ENCODE measurements around the gene IZUMO1.
"Not testable (repeated sequence)": the region's sequence is repeated elsewhere in the genome, so short reads cannot be mapped to it uniquely, and the experiment has no call there.

Gene IZUMO1

GRCh38 chr19:48746738-48747575 lies at the start of gene IZUMO1:
Gene IZUMO1, minus strand, starts transcription at chr19:48746909. Its CDS starts 1,050 bp downstream, at chr19:48745859.
- peak; percentile 67 to 68 for DNase-seq

DNA sequence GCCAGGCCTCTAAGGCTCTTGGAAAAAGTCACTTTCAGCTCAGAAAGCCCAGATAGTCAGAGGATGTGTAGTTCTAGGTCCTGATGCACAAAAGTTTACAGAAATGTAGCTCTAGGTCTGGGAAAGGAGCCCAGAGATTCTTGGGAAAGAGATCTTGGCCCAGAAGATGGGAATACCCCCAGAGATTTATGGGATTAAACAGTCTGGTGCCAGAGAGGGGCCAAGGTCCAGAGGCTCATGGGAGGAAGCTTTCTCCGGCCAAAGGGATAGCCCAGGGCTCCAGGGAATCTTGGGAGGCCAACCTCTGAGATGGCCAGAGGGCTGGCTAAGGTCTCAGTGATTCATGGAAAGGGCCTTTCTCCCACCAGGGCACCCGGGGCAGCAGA lies 49.0 kb upstream of the IZUMO1 start:
- DNase-seq, result no peak

DNA sequence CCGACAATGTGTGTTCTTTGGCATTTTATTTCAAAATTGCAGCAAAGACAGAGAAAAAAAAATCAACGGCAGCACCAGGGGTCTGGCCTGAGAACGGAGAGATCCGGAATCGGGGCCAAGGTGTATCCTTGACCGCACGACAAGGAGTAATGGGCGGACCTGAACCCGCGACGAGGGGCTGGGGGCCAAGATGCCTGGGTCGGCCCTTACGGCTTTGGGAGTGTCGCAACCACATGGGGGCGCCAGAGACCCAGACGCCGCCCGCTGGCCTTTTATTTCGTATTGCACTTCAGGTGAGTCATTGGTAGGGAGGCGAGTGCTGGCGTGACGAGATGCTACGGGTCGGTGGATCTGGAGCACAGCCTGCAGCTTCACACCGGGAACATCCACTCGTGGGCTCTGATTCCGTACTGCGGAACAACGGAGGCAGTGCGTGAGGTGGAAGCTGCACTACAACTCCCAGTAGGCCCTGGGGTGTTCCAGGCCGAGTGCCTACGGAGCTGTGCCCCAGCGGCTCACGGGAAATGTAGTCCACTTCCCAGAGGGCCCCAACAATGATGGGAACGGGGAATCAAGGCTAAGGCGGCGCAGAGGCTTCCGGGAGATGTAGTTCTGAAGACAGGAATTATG lies 48.5 kb upstream of the IZUMO1 start:
- peak; percentile 90 to 92 for DNase-seq

DNA sequence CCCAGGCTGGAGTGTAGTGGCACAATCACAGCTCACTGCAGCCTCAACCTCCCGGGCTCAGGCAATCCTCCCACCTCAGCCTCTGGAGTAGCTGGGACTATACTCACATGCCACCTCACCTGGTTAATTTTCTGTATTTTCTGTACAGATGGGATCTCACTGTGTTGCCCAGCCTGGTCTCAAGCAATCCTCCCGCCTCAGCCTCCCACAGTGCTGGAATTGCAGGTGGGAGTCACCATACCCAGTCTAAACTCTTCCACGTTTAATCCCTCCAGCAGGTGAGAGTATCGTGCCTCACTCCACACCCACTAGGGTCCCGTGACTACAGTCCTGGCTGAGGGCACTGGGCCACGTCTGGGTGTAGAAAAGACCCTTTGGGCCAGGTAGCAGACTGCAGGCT lies 47.6 kb upstream of the IZUMO1 start:
- no peak for DNase-seq

- no peak for DNase-seq
These were observed 46.6 kb upstream of the IZUMO1 start for GRCh38 chr19:48793271-48793670.

- not testable (repeated sequence) for DNase-seq
These were observed 40.6 kb upstream of the IZUMO1 start for GRCh38 chr19:48787331-48787730.

DNA sequence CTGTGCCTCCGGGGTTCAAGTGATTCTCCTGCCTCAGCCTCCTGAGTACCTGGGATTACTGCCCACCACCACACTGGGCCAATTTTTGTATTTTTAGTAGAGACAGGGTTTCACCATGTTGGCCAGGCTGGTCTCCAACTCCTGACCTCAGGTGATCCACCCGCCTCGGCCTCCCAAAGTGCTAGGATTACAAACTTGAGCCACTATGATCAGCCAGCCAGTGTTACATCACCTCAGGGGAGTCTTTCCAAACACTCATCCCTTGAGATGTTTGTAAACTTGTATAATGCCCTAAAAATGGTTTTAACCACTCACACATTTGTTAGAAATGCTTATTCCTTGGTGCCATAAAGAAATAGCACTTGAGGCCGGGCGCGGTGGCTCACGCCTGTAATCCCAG lies 39.7 kb upstream of the IZUMO1 start:
- DNase-seq, result not testable (repeated sequence)

- no peak for DNase-seq
These were observed 37.8 kb upstream of the IZUMO1 start for GRCh38 chr19:48784527-48784926.

- DNase-seq, result peak; percentile 5 to 50
These were observed 34.1 kb upstream of the IZUMO1 start for GRCh38 chr19:48780631-48781391.

- DNase-seq, result no peak
These were observed 32.9 kb upstream of the IZUMO1 start for GRCh38 chr19:48779636-48780035.

DNA sequence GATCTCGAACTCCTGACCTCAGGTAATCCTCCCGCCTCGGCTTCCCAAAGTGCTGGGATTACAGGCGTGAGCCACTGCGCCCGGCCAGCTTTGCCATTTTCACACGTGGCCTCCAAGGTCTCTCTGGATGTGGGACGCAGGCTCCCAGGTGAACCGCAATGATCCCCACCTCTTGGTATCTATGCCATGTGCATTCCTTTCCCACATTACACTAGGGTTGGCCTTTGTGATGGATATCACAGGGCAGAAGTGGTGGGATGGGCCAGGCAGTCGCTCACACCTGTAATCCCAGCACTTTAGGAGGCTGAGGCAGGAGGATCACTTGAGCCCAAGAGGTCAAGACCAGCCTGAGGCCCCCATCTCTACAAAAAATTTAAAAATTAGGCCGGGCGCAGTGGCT lies 31.0 kb upstream of the IZUMO1 start:
- no peak for DNase-seq

- DNase-seq, result no peak
These were observed 30.4 kb upstream of the IZUMO1 start for GRCh38 chr19:48777139-48777538.

DNA sequence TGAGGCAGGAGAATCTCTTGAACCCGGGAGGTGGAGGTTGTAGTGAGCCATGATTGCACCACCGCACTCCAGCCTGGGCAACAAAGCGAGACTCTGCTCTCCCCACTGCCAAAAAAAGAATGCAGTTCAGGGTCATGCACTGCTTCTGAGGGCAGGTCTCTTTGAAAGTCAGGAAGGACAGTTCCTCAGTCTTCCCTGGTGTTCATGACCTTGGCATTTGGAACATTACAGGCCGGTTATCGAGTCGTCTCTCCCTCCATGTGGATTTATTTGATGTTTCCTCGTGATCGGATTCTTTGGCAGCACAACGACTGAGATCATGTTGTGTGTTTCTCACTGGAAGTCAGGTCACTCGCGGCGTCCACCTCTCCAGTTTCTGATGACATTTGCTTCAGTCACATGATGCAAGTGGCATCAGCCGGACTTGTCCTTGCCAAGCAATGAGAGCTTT lies 25.8 kb upstream of the IZUMO1 start:
- DNase-seq, result no peak

DNA sequence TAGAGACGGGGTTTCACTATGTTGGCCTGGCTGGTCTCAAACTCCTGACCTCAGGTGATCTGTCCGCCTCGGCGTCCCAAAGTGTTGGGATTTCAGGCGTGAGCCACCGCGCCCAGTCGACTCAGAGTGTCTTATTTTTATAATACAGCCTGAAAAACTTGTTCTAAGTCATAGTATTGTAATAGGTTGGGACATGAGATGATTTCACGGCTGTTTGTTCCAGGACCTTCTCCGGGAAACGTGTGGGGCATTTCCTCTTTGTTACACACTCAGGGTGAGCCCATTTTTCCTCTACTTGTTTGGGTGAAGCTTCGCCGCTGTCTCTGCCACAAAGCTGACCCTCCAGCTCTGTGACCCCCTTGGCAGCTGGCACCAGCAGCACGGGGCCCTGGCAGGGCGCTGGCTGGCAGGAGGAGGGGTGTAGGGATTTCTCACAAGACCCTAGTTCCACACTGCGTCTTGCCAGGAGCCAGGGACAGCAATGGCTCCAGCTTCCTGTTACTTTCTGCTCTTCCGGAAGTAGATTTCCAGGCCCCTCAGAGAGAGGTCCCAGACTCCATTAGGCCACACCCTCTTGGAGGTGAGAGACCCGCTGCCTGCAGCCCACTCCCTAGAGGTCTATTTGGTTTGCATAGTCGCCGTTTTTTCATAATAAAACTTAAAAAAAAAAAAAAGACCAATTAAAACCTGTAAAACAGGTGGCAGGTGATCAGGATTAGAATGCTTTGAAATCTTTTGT lies 24.2 kb upstream of the IZUMO1 start:
- no peak for DNase-seq

- DNase-seq, result no peak
These were observed 23.6 kb upstream of the IZUMO1 start for GRCh38 chr19:48770266-48770665.

DNA sequence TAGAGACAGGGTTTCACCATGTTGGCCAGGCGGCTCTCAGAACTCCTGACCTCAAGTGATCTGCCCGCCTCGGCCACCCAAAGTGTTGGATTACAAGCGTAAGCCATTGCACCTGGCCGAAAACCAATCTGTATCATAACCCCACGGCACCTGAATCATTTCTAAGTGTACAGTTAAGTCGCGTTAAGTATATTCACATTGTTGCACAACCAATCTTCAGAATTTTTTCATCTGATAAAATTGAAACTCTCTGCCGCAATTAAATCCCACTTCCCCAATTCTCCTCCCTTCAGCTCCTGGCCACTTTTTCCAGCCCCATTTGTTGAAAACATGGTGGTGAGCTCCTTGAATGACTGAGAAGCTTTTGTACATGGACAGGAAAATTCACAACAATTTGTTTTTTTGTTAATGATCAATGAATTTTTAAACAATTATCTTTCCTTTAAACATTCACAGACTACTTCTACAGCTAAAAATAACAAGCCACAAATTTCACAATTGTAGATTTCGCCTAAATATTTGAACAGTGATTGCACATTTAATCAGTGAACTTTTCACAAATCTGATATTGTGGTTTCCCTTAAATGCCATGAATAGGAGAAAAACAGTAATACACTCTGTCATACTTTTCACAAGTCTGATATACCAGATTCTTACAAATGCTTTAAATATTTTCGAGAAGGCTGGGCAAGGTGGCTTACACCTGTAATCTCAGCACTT lies 22.4 kb upstream of the IZUMO1 start:
- DNase-seq, result no peak

DNA sequence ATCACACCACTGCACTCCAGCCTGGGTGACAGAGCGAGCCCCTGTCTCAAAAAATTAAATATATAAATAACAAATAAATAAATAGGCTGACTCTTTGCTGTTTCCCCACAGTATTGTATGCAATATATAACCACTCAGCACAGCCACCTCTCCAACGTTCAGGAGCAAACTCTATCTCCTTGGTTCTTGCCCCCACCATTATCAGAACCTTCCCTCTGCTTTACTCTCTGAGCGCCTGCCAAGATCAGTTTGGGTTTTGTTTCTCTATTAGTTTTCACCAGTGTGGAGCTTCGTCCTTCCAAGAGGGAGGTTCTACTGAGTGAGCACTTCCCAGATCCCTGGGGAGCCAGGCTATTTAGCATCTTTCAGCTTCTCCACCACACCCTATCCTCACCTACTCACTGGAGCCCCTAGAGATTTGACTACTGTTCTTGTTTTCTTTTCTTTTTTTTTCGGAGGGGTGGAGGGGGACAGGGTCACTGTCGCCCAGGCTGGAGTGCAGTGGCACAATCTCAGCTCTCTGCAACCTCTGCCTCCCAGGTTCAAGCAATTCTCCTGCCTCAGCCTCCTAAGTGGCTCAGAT lies 21.6 kb upstream of the IZUMO1 start:
- DNase-seq, result not testable (repeated sequence)

DNA sequence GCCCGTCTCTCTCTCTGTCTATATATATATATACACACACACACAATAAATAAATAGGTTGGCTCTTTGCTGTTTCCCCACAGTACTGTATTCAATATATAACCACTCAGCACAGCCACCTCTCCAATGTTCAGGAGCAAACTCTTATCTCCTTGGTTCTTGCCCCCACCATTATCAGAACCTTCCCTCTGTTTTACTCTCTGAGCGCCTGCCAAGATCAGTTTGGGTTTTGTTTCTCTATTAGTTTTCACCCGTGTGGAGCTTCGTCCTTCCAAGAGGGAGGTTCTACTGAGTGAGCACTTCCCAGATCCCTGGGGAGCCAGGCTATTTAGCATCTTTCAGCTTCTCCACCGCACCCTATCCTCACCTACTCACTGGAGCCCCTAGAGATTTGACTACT lies 19.1 kb upstream of the IZUMO1 start:
- not testable (repeated sequence) for DNase-seq

DNA sequence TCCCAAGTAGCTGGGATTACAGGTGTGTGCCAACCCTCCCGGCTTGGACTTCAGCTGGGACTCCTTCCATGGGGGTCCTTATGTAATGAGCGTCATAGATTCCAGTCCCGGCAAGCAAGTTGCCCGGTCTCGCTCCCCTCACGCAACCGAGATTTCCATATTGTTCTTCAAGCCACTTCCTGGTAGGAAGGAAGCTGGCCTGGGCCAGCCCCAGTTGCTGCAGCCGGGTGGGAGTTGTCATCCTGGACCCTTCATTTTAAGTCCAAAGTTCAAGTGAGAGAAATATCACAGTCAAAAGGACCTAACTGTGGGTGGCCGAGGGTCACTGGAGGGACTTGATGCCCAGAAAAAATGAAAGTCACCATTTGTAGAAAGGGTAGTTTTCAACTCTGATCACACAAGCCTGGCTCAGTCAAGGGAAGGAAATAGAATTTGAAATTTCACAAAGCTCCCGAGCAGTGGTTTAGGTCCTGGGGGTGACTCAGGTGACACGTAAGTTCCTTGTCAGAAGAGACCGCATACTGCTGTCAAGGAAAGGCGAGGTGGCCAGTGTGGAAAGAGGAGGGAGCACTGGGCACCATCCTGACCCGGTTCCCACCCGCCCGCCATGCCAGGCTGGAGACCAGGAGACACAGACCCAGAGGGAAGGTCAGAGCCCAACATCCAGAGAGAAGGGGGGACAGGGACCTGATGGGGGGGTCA lies 13.9 kb upstream of the IZUMO1 start:
- DNase-seq, result no peak

DNA sequence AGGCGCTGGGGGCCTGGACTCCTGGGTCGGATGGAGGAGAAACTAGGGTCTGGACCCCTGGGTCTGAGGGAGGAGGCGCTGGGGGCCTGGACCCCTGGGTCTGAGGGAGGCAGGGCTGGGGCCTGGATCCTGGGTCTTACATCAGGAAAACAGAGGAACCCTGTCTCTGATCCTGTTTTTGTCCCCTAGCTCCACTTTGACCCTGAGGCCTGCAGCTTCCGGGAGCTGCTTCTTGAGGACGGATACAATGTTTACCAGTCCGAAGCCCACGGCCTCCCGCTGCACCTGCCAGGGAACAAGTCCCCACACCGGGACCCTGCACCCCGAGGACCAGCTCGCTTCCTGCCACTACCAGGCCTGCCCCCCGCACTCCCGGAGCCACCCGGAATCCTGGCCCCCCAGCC lies 11.0 kb upstream of the IZUMO1 start:
- DNase-seq, result no peak

DNA sequence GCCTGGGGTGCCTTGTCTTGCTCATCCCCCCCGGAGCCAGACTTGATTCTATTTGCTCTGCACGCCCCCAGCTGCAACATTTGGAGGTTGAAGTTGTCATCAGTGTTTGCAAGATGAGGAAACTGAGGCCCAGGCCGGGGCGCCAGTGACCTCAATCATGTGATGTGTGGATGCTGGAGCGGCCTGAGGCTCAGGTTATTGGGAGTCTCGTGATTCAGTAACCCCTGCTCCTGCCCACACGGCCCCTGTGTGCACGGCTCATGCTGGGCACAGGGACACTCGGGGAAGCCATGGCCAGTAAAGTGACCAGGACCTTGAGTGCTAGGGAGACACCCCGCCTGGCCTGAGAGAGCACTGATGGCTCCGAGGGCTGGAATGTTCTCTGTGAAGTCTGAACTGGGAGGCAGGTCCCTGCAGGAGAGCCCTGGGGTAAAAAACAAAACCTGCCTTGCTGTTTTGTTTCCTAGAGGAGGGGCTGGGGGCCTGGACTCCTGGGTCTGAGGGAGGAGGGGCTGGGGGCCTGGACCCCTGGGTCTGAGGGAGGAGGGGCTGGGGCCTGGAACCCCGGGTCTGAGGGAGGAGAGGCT lies 10.5 kb upstream of the IZUMO1 start:
- no peak for DNase-seq
